Hematopoietic multipotent progenitor cell treated with erythropoietin and hydrocortisone succinate and interleukin-3 and kit ligand, for 17 days (in vitro differentiated cells): ENCODE results near the gene GALNS.
A peak's percentile ranks its signal among the peaks of the same experiment; 100 is the strongest.

Experiments used
- DNase-seq: peaks from one replicate; pipeline ENCODE4 v3.0.0-alpha.2; 2015; ENCODE audit warnings: low spot score

Gene GALNS

GRCh38 chr16:88769617-88770460 is 86.9 kb downstream of the GALNS start:
- DNase-seq: peak; percentile 43

GRCh38 chr16:88768071-88768783 is 88.5 kb downstream of the GALNS start:
- no peak for DNase-seq

- no peak for DNase-seq
Measured at GRCh38 chr16:88767546-88768070, 89.1 kb downstream of the GALNS start.

GRCh38 chr16:88766975-88767374 is 89.8 kb downstream of the GALNS start:
- DNase-seq: no peak

- DNase-seq: no peak
Measured at GRCh38 chr16:88764913-88765349, 91.8 kb downstream of the GALNS start.

GRCh38 chr16:88764080-88764479 is 92.7 kb downstream of the GALNS start:
- no peak for DNase-seq
